Mammary epithelial cell (primary cell): ENCODE data around the gene EYS.

Source experiments
- CTCF ChIP-seq, 2 donors: IDR thresholded peaks in 1 of 2; conservative IDR thresholded peaks in 1 of 2; 2 replicates each; pipeline ENCODE4 v1.5.1; 2011 to 2012; ENCODE audit warnings: inconsistent platforms in 2 of 2, low read length in 2 of 2, mild to moderate bottlenecking in 2 of 2, control low read depth in 1 of 2, low read depth in 1 of 2; ENCODE audit not compliant: insufficient read depth in 1 of 2; ENCODE audit errors: extremely low read depth in 1 of 2
- EZH2 ChIP-seq: IDR thresholded peaks from 2 replicates; pipeline ENCODE4 v1.6.1; 2012; ENCODE audit warnings: low read length, inconsistent platforms, borderline replicate concordance

GRCh38 chr6:64280569-64280968, 1426.5 kb downstream of the EYS start:
- peak; percentile 25 to 37 for TF ChIP-seq CTCF (conservative IDR thresholded peaks at IDR 0.05 in 1 of 2, IDR thresholded peaks at IDR 0.05 in 1 of 2; ENCODE audit: extremely low read depth in 1 of 2, insufficient read depth in 1 of 2, low read depth in 1 of 2, low read length in 2 of 2)
- TF ChIP-seq EZH2 = no peak
